GM12872 (cell line): ENCODE measurements around the gene TMEM212.

Source experiments
- CTCF ChIP-seq: IDR thresholded peaks from 3 replicates; pipeline ENCODE4 v1.5.1; 2011; ENCODE audit warnings: low read depth, mild to moderate bottlenecking, low read length, moderate library complexity; ENCODE audit not compliant: insufficient read depth

The TMEM212 gene

GRCh38 chr3:171888466-171888865, 45.3 kb downstream of the TMEM212 start:
- no peak for TF ChIP-seq CTCF

- TF ChIP-seq CTCF = no peak
Measured at GRCh38 chr3:171890398-171890797, 47.2 kb downstream of the TMEM212 start.

- TF ChIP-seq CTCF = no peak
Measured at GRCh38 chr3:171892457-171892856, 49.3 kb downstream of the TMEM212 start.

GRCh38 chr3:171895291-171895690, 52.1 kb downstream of the TMEM212 start:
- TF ChIP-seq CTCF = no peak

- TF ChIP-seq CTCF = no peak
Measured at GRCh38 chr3:171895900-171896299, 52.8 kb downstream of the TMEM212 start.

- TF ChIP-seq CTCF = no peak
Measured at GRCh38 chr3:171896316-171896715, 53.2 kb downstream of the TMEM212 start.

GRCh38 chr3:171898192-171898591, 55.0 kb downstream of the TMEM212 start:
- TF ChIP-seq CTCF = no peak

- no peak for TF ChIP-seq CTCF
Measured at GRCh38 chr3:171900446-171900845, 57.3 kb downstream of the TMEM212 start.
